K562 (cell line): ENCODE results near the gene NLGN2. TPM values are rescaled to one million over a fixed set of nuclear protein-coding genes. Genes with fewer than 3 reads are reported as not detected.
A peak's percentile ranks its signal among the peaks of the same experiment; 100 is the strongest.

Source experiments
- ATAC-seq: fragments of 200-7000 bp; cut with Tn5 transposase; 3 replicates; pipeline ENCODE4 v1.9.1; 2020; ENCODE audit warnings: moderate library complexity
- BruUV-seq: library from RNA; stranded (reverse); fragments of 400-500 nt; replicated peaks from 2 replicates; lab custom pipeline; 2021; lab: Mats Ljungman, UMichigan
- CTCF ChIA-PET: fragments of 300-600 bp; formaldehyde crosslinking; extraction: SDS; loops from one replicate; lab custom pipeline; 2021; ENCODE audit warnings: low intra/inter-chr PET ratio; lab: Yijun Ruan, JAX
- POLR2A ChIA-PET: fragments of 300-600, 350-650 bp; sonication (Branson Sonifier 250); formaldehyde crosslinking; extraction: SDS; loops from one replicate; lab custom pipeline; 2021; ENCODE audit warnings: antibody characterized with exemption, inconsistent platforms; lab: Yijun Ruan, JAX
- DNase-seq, 4 experiments: peaks; one replicate each; pipeline versions ENCODE4 v3.0.0 to v3.0.0-alpha.2; 2011 to 2018; ENCODE audit warnings: low spot score in 3 of 4, mixed read lengths in 3 of 4; ENCODE audit errors: extremely low read depth in 1 of 4
- FAIRE-seq: peaks from 2 replicates; lab custom pipeline; 2011; peaks lifted over from hg19 to GRCh38; lab: Jason Lieb, UNC
- H2AFZ ChIP-seq: 2 replicates; pipeline ENCODE4 v1.6.0; 2011; ENCODE audit warnings: low read depth, low read length, control low read depth, inconsistent platforms
- H3K27ac ChIP-seq: fragments of 200-600 bp; 3 replicates; pipeline ENCODE4 v1.8.0; 2011; ENCODE audit warnings: low read depth, mild to moderate bottlenecking, control low read depth, inconsistent platforms, low read length, moderate library complexity, mixed read lengths; ENCODE audit errors: extremely low read depth
- H3K27me3 ChIP-seq, 2 experiments: fragments of 300-600 bp in 1 of 2; 2 replicates in 1 of 2; 3 replicates in 1 of 2; pipeline versions ENCODE4 v1.6.0 to v1.8.0; 2011; ENCODE audit warnings: inconsistent platforms in 2 of 2, low read length in 2 of 2, mild to moderate bottlenecking in 1 of 2, mixed read lengths in 1 of 2, moderate library complexity in 1 of 2; ENCODE audit not compliant: control insufficient read depth in 2 of 2, insufficient read depth in 2 of 2
- H3K36me3 ChIP-seq: fragments of 300-600 bp; 3 replicates; pipeline ENCODE4 v1.8.0; 2011; ENCODE audit warnings: mild to moderate bottlenecking, low read length, inconsistent platforms; ENCODE audit not compliant: control insufficient read depth, insufficient read depth
- H3K4me1 ChIP-seq, 2 experiments: fragments of 200-600 bp in 1 of 2; replicated peaks in 1 of 2; 2 replicates in 1 of 2; 3 replicates in 1 of 2; pipeline versions ENCODE4 v1.5.1 to v1.8.0; 2011; ENCODE audit warnings: inconsistent platforms in 2 of 2, low read length in 2 of 2, mild to moderate bottlenecking in 1 of 2, mixed read lengths in 1 of 2, moderate library complexity in 1 of 2; ENCODE audit not compliant: control insufficient read depth in 2 of 2, insufficient read depth in 2 of 2
- H3K4me2 ChIP-seq: 2 replicates; pipeline ENCODE4 v1.6.1; 2011; ENCODE audit warnings: low read length, control low read depth, inconsistent platforms, mixed read lengths; ENCODE audit not compliant: insufficient read depth
- H3K4me3 ChIP-seq: fragments of 200-600 bp; sonication (generic), shearing (Covaris generic); 2 replicates; pipeline ENCODE4 v1.5.1; 2016; ENCODE audit warnings: control low read depth, inconsistent platforms
- H3K79me2 ChIP-seq: fragments of 200-600 bp; 3 replicates; pipeline ENCODE4 v1.8.0; 2011; ENCODE audit warnings: low read length, inconsistent platforms; ENCODE audit not compliant: control insufficient read depth, insufficient read depth
- H3K9ac ChIP-seq, 2 experiments: 2 replicates each; pipeline versions ENCODE4 v1.6.0 to v1.6.1; 2011; ENCODE audit warnings: low read depth in 2 of 2, low read length in 2 of 2, control low read depth in 1 of 2, inconsistent platforms in 1 of 2, mild to moderate bottlenecking in 1 of 2, mixed read lengths in 1 of 2; ENCODE audit not compliant: insufficient read depth in 1 of 2
- H3K9me1 ChIP-seq: one replicate; pipeline ENCODE4 v1.6.0; 2011; ENCODE audit warnings: inconsistent platforms, mild to moderate bottlenecking, low read length, moderate library complexity; ENCODE audit not compliant: control insufficient read depth, insufficient read depth
- H3K9me3 ChIP-seq: replicated peaks from 2 replicates; pipeline ENCODE4 v1.5.1; 2011; ENCODE audit warnings: low read depth, low read length, inconsistent platforms; ENCODE audit not compliant: control insufficient read depth, insufficient read depth
- H4K20me1 ChIP-seq: replicated peaks from 2 replicates; pipeline ENCODE4 v1.6.1; 2011; ENCODE audit warnings: low read length, inconsistent platforms, mixed read lengths; ENCODE audit not compliant: control insufficient read depth, insufficient read depth
- FOXJ3 ChIP-seq: sonication (generic); formaldehyde crosslinking; IDR thresholded peaks from 2 replicates; pipeline ENCODE4 v1.4.0; 2020; ENCODE audit warnings: mild to moderate bottlenecking, missing genetic modification reagents
- MAFK ChIP-seq: IDR thresholded peaks from 2 replicates; pipeline ENCODE4 v1.6.1; 2011; ENCODE audit warnings: low read length, improper control_type of control experiment
- RERE ChIP-seq: sonication (generic); formaldehyde crosslinking; IDR thresholded peaks from 2 replicates; pipeline ENCODE4 v1.8.0; 2023; ENCODE audit warnings: missing genetic modification reagents, mild to moderate bottlenecking, borderline replicate concordance
- SNAPC5 ChIP-seq: fragments of 250-450 bp; sonication (Bioruptor Pico); IDR thresholded peaks from 2 replicates; pipeline ENCODE4 v1.8.0; 2021; ENCODE audit warnings: moderate library complexity, mild to moderate bottlenecking, inconsistent platforms
- SRF ChIP-seq, 2 experiments: fragments of 250-450, 450-650 bp in 1 of 2; sonication (Bioruptor Pico) in 1 of 2; sonication (generic) in 1 of 2; formaldehyde crosslinking; IDR thresholded peaks; 2 replicates each; pipeline versions ENCODE4 v1.5.0 to v1.5.1; 2020 to 2022; ENCODE audit warnings: mild to moderate bottlenecking in 1 of 2, missing genetic modification reagents in 1 of 2
- ZNF121 ChIP-seq: sonication (generic); formaldehyde crosslinking; conservative IDR thresholded peaks from 2 replicates; pipeline ENCODE4 v1.8.0; 2022; ENCODE audit warnings: missing genetic modification reagents
- ZNF830 ChIP-seq: fragments of 250-450 bp; sonication (Bioruptor Pico); IDR thresholded peaks from 2 replicates; pipeline ENCODE4 v1.5.0; 2021; ENCODE audit warnings: mild to moderate bottlenecking
- WGBS: fragments of 100-300 bp; shearing (Covaris generic); methylation state at CpG from one replicate; pipeline ENCODE4 v1.1.6; 2016; ENCODE audit warnings: low coverage, mixed read lengths; ENCODE audit not compliant: insufficient coverage; ENCODE audit errors: missing lambda C conversion rate; 5-methylcytosine and 5-hydroxymethylcytosine counted together
- in situ Hi-C: fragments of 300-500 bp; cut with MboI; formaldehyde crosslinking; loops from 4 replicates; pipeline ENCODE4 v1.15.0; 2018; ENCODE audit warnings: inconsistent platforms, mixed read lengths
- intact Hi-C: fragments of 100-400 bp; cut with micrococcal nuclease; formaldehyde crosslinking; loops from 2 replicates; pipeline ENCODE4 v1.14.2; 2022
- polyA plus RNA-seq, 8 experiments: library from polyadenylated mRNA; depleted of rRNA in 4 of 8; stranded (reverse) in 5 of 8; unstranded in 3 of 8; fragments of >200 nt; fragmentation: Nextera tagmentation in 2 of 8; fragmentation: Illumina TruSeq in 1 of 8; extraction: Ambion mirVana in 2 of 8; extraction: Trizol in 1 of 8; gene quantifications; 2 replicates each; pipeline versions ENCODE4 v1.2.1 to v1.2.3, GENCODE V29; 2011 to 2014; ENCODE audit warnings: inconsistent platforms in 1 of 8, missing spikeins in 1 of 8
- total RNA-seq, 7 experiments: library from RNA; depleted of rRNA in 6 of 7; stranded (reverse); fragments of >200 nt in 6 of 7; fragmentation: Illumina TruSeq in 2 of 7; extraction: Trizol in 2 of 7; gene quantifications; 2 replicates each; pipeline versions ENCODE4 v1.2.1 to v1.2.3, GENCODE V29; 2011 to 2021; ENCODE audit warnings: low replicate concordance in 1 of 7

The NLGN2 gene
- total and polyA plus RNA-seq, 9 of the 15 experiments (the other 6 are each of a cell fraction or from before 2014, with no cell fraction given): 0.11 to 7.8 (median 0.77) TPM

- TF ChIP-seq RERE (CRISPR knock-in tag) (no peak), SNAPC5 (CRISPR knock-in tag) (no peak), ZNF121 (CRISPR knock-in tag) (no peak), SRF (CRISPR knock-in tag; IDR thresholded peaks at IDR 0.05) (no peak), MAFK (no peak), FOXJ3 (CRISPR knock-in tag) (no peak), ZNF830 (CRISPR knock-in tag) (no peak)
- TF ChIP-seq, all 486 proteins: peak for 0
- H3K36me3 ChIP-seq: peaks cover 37% of the 10 kb centered on the region; the same call in 1 of the 3 replicates
- FAIRE-seq (no peak), DNase-seq (no peak), ATAC-seq (no peak)
- peak overlapping the region; percentile 70; the same call in 1 of the 3 replicates for H3K27ac ChIP-seq
- no TSS peak for BruUV-seq
- no peak overlapping the region for H2AFZ ChIP-seq
- H3K4me1 ChIP-seq: peaks cover 8 to 29% of the 10 kb centered on the region in 2 experiments
- ChIA-PET CTCF (no interaction called here), POLR2A (interaction anchor here (0.5 to 2.0 kb wide), 6 partner anchors 10 to 142 kb away, joined by 3 to 6 read pairs (median 4); no protein-coding TSS in a partner anchor)
- no peaks in the 10 kb centered on the region for H3K27me3 ChIP-seq
- peaks cover 14% of the 10 kb centered on the region for H3K79me2 ChIP-seq
- H3K9me1 ChIP-seq: no peaks in the 10 kb centered on the region
- H3K4me2 ChIP-seq: no peak overlapping the region
- H3K9ac ChIP-seq: peak overlapping the region in 1 of 2 experiments; percentile 64; a peak in 2 of 4 replicates
- no peaks in the 10 kb centered on the region for H4K20me1 ChIP-seq
- WGBS: 95% methylated on average over 3 of the region's 9 CpGs
- intact Hi-C loops (no loop called here), in situ Hi-C loops (no loop called here)
- H3K4me3 ChIP-seq: no peak overlapping the region
- H3K9me3 ChIP-seq: no peaks in the 10 kb centered on the region
Observed at GRCh38 chr17:7466318-7466638, 58.6 kb downstream of the NLGN2 start.
